T-helper 1 cell treated with Interleukin-12 subunit alpha and Interleukin-12 subunit beta and Interleukin-4 antibody, amounts not matched to agents 30 ng/mL and 1 ng/mL, for 36 hours (primary cell): Measurements from ENCODE around the gene RNF38. TPM values are rescaled to one million over a fixed set of nuclear protein-coding genes. Genes with fewer than 3 reads are reported as not detected.
"Not testable (repeated sequence)": the region's sequence is repeated elsewhere in the genome, so short reads cannot be mapped to it uniquely, and the experiment has no call there.

ENCODE experiments used
- intact Hi-C: fragments of 100-400 bp; cut with micrococcal nuclease; formaldehyde crosslinking; loops from one replicate; pipeline ENCODE4 v1.15.1; 2024
- total RNA-seq: library from RNA; stranded (reverse); gene quantifications from 2 replicates; pipeline ENCODE4 v1.2.3, GENCODE V29; 2022

RNF38 gene
- total RNA-seq, 1 donor from 2014 or later: 43.3 TPM

DNA sequence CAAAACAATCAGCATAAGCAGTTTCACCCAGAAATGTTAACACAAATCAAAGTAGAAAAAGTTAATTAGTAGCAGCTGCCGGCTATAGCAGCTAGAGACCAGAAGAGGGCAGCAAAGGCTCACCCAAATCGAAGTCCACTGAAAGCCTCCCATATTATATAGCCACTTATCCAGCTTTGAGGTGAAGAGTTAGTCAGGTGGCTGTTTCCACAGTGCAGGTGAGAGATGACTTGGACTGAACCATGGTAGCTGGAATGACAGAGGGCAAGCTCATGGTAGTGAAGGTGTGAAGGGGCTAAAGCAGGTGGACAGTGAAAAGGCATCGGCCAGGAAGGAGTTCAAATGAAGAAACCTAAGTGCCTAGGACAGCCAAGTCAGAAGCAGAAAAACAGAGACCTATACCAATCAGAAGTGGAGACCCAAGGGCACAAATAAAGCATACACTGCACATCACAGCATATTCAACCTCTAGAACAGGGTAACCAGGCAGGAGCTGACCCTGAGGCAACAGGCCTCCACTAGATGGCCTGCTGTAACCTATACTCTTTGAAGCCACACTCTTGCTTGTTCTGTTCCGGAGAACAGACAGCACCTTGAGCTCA, 7.2 kb upstream of the RNF38 start:
- intact Hi-C loops: loop anchor here (1.0 to 10.0 kb wide), 10 partner anchors 43 to 1762 kb away; partner anchors contain the start of genes DCAF10, GALT and MELK

DNA sequence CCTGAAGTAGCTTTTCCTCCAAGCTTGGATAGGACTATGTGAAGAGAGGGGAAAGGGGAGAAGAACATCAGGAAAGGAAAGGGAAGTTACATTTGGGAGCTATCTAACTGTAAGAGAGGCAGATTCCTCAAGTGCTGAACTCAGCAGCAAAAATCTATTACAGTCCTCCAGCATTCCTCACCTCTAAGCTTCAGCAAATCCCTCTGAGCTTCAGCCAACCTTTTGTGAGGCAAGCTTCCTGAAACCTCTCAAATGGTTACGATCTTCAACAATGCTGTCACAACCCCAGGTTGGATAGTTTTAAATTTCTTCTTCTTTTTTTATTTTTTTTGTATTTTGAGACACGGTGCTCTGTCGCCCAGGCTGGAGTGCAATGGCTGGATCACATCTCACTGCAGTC, 2.5 kb upstream of the RNF38 start:
- intact Hi-C loops: loop anchor here (10.0 kb wide), 2 partner anchors 1402 to 1758 kb away; partner anchors contain the start of genes DCAF10 and GALT

DNA sequence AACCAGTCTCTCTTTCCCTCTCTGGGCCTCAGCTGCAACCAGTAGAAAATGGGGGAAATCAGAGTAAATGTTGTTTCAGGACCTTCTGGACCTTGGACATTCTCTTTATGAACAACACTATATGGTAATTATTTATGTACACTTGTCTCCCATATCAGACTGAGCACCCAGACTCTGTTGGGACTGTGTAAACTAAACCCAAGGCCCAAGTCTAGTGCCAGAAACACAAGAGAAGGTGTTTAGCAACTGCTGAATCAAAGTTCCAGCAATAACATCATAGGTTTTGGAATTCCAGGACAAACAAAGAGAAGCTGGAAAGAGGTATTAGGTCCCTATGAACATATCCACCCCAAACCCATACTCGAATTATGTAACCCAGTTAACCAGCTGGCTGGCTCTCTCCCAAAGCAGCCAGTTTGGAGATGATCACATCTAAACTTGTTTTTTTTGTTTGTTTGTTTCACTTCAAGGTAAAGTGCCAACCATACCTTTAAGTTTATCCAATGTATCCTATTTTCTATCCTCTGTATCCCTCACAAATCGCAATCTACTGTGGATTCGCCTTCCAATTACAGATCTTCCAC, 1.9 kb upstream of the RNF38 start:
- intact Hi-C loops: loop anchor here (1.0 to 10.0 kb wide), 10 partner anchors 86 to 1757 kb away; partner anchors contain the start of genes ATOSB, CCDC107, CREB3 and DCAF10

DNA sequence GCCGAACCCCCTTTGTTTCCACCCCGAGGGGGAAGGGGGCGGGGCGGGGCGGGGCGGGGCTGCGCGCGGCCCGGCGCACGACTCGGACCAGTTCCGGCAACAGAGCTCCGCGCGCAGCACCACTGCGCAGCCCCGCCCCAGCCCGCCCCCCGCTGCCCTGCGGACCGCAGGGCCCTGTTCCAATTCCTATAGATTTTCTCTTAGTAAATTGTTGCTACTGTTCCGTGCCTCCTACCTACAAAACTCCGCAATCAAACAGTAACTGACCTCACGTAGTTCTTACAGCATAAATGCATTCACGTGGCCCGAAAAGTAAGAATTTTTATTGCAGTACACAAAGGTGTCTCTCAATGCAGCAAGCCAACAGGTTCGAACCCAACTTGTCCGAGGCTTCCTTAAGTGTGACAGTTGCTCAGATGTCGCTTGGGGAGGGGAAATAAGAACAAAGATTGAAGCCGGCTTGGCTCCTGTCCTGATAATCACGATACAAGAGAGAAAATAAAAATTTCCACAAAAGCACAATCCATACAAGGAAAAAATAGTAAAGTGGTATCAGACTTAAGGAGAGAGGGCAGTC, 1.2 kb upstream of the RNF38 start:
- intact Hi-C loops: loop anchor here (1.0 to 10.0 kb wide), 10 partner anchors 87 to 1756 kb away; partner anchors contain the start of genes ATOSB, CCDC107, CREB3 and DCAF10

DNA sequence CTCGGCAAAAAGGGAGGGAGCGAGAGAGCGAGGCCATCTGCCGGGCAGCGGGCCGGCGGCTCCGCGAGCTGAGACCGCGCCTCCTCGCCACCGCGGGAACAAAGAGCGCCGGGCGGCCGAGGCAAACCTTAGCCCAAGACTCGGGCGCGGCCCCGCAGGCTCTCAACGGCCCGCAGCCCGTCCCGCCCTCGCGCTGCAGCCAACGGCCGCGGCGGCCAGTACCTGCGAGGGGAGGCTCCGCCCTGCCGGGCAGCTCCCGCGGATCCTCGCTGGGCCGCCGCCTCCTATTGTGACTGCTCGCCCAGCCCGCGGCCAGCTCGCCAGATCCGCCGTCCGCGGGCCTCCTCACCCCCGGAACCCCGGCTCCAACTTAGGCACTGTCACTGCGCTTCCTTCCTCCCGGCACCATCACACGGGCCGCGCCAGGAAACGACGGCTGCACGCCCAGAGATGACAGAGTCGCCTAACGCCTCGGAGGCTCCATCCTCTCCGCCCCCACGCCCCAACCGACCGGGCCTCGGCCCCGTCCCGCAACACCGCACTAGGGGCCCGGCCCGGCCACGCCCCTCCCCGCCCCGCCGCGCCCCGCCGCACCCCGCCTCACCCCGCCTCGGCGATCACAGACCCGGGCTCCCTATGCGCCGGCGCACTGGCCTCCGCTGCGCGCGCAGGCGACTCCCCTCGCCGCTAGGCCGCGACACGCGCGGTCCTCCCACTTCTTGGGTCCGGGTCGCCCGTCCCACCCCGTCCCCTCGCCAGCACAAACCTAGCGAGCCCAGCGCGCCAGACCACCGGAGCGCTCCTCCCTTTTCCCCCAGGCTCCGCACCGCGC, 479 bp upstream of the RNF38 start:
- intact Hi-C loops: loop anchor here (1.0 to 10.0 kb wide), 17 partner anchors 8 to 1756 kb away; partner anchors contain the start of genes ATOSB, CCDC107, CLTA and CREB3

DNA sequence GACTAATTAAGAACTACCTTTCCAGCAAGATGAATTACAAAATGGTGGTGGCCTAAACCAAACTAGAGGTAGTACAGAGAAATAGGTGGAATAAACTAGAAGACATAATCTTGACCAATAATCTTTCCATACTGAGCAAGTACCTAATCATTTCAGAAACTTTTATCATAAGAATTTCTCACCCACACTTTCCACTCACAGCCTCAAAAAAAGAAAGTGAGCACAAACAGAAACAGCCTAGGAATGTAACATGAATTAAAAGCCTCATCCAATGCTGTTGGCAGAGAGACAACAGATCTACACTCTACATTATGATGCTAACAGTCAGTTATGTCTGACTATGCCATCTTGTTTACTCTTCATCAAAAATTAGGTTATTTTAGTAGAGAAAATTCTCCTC, 1.3 kb downstream of the RNF38 start:
- intact Hi-C loops: loop anchor here (2.0 kb wide), 1 partner anchor 16 kb away; no protein-coding TSS in a partner anchor

DNA sequence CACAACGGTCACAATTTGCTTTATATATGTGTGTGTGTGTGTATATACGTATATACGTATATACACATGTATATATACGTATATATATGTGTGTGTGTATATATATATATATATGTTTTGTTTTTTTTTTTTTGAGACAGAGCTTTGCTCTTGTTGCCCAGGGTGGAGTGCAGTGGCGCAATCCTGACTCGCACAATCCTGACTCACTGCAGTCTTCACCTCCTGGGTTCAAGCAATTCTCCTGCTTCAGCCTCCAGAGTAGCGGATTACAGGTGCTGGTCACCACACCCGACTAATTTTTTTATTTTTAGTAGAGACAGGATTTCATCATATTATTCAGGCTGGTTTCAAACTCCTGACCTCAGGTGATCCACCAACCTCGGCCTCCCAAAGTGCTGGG, 3.1 kb downstream of the RNF38 start:
- intact Hi-C loops: no loop called here

DNA sequence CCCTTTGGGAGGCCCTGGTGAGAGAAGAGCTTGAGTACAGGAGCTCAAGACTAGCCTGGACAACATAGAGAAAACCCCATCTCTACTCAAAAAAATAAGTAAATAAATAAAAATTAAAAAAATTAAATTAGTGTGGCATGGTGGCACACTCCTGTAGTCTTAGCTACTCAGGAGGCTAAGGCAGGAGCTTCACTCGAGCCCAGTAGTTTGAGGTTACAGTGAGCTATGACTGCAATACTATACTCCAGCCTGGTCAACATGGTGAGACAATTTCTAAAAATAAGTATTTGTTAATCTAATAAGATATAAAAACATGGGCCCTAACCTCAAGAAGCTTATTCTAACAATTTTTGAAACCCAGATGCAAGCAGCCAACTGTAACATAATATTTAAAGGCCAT, 7.6 kb downstream of the RNF38 start:
- intact Hi-C loops: loop anchor here (1.0 kb wide), 1 partner anchor 8 kb away; the partner anchor contains the start of gene RNF38

DNA sequence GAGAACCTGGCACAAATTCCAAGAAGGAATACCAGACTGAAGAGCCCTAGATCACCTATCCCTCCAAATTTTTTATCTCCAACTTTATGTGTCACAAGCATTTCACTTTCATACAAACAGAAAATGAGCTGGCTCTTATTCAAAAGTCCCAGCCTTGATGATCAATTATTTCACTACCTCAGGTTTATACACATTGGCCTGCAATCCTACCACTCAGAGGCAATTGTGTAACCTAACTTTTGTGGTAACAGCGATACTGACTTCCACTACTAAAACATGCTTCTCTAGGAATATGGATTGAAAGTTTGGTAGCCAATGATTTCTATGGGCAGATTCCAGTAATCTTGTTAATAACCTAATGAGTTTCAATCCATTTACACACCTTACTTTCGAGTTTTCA, 10.5 kb downstream of the RNF38 start:
- intact Hi-C loops: no loop called here

DNA sequence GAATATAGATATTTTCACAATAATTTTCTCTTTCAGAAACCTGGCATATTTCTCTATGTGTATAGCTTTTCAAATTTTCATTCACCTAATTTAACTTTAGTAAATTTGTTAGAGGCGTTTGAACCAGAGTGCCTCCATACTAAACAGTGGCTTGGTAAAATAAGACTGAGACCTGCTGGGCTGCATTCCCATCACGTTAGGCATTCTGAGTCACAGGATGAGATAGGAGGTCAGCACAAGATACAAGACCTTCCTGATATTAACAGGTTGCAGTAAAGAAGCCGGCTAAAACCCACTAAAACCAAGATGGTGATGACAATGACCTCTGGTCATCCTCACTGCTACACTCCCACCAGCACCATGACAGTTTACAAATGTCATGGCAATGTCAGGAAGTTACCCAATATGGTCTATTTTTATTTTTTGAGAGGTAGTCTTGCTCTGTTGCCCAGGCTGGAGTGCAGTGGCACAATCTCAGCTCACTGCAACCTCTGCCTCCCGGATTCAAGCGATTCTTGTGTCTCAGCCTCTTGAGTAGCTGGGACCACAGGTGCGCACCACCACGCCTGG, 13.6 kb downstream of the RNF38 start:
- intact Hi-C loops: not testable (repeated sequence)

DNA sequence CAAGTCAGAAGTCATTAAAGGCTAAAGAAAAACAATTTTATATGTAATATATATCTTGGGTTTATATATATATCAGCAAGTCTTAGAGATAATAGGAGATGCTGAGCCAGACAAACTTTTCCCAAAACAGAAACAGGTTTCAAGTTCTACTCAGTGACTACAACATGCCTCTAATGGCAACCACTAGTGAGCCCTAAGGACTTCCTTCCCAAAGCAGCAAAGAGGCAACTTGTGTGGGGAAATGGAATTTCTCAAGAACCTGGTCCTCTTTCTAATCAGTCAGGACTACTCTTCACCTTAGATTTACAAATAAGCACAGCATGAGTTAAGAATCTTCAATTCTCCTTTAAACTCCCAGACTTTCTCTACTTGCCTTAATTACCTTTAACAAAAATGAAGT, 17.6 kb downstream of the RNF38 start:
- intact Hi-C loops: loop anchor here (2.0 kb wide), 1 partner anchor 16 kb away; no protein-coding TSS in a partner anchor

DNA sequence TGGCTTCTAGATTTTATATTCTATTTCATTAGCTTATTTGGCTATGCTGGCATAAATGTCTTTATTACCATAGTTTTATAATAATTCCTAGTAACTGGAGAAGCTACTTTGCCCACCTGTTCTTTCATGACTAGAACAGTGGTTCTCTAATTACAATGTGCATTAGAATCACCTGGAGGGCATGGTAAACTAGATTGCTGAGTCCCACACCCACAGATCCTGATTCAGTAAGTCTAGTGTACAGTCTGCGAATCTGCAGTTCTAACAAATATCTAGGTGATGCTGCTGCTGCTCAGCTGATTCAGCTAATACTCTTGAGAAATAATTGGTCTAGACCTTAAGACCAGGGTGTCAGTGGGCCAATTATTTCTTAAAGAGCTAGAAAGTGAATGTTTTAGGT, 35.5 kb downstream of the RNF38 start:
- intact Hi-C loops: no loop called here

DNA sequence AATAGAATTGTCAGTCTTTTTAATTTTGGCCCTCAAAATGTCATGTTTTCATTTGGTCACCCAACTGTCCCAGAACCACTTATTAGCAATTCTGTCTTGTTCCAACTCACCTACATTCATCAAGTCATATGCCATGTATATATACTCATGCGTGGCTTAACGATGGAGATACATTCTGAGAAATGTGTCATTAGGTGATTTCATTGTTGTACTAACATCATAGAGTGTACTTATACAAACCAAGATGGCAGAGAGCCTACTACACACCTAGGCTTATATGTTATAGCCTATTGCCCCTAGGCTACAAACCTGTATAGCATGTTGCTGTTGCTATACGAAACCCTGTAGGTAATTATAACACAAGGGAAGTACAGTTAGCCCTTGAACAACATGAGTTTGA, 36.6 kb downstream of the RNF38 start:
- intact Hi-C loops: no loop called here

DNA sequence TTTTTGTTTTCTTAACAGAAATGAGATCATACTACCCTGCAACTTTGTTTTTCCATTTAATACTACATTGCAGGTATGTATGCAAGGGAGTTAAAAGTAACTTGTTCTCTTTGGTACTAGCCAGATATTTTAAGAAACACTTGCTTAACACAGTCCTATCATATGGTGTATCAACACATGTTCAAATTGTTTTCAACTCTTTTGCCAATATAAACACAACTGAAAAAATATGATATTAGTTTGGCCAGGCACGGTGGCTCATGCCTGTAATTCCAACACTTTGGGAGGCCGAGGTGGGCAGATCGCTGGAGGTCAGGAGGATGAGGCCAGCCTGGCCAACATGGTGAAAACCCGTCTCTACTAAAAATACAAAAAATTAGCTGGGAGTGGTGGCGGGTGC, 41.6 kb downstream of the RNF38 start:
- intact Hi-C loops: no loop called here

DNA sequence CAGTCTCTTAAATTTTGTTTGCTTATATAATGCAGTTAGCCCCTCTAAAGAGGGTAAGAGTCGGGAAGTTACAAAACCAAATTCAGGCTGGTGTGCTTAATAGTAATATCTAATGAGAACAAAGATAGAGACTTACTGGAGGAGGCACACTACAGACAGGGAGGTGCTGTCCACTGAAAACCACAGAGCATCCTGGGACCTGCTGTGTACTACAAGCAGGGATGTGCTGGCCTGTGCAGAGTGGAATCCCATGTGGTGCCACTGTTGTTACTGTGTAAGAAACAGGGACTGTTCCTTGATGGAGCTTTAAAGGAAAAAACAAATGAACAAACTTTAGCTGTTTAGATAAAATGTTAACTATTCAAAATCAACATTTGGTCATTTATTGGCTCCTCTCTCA, 42.4 kb downstream of the RNF38 start:
- intact Hi-C loops: no loop called here

DNA sequence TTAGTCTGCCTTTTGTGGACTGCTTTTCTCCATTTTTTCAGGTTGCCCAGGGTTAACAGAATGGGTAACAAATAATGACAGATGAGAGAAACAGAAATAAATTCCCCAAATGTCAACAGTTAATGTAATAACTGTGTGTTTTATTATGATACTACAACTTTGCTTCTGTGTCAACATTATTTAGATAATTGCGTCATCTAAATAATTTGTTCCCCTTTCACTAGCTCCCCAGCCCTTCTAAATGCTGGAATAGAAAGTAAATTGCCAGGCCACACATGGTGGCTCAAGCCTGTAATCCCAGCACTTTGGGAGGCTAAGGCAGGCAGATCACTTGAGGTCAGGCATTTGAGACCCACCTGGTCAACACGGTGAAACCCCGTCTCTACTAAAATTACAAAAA, 53.5 kb downstream of the RNF38 start:
- intact Hi-C loops: no loop called here

DNA sequence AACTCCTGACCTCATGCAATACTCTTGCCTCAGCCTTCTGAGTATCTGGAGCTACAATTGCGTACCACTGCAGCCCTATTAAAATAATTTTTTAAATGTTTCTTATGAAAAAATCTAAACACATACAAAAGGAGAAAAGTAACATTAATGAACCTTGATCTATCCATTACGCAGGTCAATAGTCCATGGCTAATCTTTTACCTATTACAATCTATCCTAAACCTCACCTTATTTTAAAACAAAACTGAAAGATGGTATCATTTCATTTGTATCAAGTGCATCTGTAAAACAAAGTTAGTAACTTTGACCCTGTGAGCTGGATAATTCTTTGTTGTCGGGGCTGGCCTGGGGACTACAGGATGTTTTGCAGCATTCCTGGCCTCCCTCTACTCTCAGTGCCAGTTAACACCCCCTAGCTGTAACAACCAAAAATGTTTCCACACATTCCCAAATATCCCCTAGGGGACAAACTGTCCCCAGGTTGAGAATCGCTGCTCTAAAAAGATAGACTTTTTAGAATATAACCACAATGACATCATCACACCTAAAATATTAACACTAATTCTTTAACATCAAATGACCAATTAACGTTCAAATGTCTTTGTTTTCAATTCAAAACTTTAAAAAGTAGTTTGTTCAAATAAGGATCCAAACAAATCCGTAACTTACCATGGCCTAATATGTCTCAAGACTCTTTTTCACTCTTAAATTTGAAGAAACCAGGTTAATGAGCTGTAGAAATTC, 54.8 kb downstream of the RNF38 start:
- intact Hi-C loops: no loop called here

DNA sequence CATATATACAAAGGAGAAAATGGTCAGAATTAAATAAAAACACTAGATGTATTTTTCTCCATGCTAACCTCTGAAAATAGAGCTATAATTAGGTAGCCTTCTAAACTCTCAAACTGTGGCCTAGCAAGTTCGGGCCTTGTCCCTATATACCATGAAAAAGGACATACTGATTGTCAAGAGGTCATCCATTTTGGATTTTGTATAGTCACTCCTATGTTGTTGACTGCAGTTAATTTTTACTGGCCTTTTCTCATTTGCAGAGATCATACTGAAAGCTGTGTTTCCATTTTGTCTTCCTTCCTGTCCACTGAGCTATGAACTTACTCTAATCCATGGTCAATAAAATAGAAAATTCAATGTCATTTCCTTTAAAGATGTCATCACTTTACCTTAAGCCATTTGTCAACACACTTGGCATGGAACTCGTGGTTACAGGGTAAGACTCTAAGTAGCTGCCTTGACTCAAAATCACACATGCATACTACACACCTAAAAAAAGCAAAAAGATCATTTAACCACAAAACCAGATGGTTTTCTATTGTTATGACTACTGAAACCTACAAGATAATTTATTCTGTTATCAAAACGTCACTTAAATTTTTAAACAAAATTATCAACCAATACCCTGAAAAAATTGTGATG, 58.0 kb downstream of the RNF38 start:
- intact Hi-C loops: loop anchor here (1.0 kb wide), 1 partner anchor 58 kb away; the partner anchor contains the start of gene RNF38

DNA sequence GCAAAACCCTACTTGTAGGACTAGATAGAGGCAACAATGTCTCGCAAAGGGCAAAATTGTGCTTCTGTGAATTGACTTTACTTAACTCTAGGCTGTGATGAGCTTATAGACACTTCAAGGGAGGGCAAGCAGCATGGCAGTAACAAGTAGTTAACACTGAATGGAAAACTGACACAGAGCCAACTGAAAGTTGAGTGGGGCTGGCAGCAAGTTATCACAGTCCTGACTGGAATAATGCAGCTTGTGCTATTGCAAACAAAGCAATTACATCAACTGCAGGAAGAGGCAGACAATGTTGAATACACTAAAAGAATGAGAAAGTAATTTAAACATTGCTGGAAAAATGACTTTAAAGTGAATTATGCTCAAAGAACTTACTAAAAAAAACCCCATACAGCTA, 62.2 kb downstream of the RNF38 start:
- intact Hi-C loops: no loop called here

DNA sequence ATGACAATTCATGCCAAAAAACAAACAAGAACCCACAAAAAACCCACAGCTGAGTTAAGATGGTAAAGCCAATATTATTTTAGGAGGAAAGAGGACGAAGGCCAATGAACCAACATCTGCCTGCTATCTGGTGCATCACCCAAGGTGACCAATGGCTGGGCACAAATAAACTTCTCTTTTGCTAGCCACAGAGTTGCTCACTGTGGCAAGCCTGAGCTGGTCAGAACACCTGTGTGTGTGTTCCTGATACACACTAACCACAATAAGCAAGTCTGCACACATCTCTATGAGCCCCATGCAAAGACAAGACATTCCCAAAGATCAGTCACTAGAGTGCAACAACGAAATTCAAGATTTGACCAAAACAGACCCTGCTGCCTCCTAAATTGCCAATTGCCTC, 63.1 kb downstream of the RNF38 start:
- intact Hi-C loops: no loop called here
